ENCODE measurements around the gene SNAI1. TPM values are rescaled to one million over a fixed set of nuclear protein-coding genes. Genes with fewer than 3 reads are reported as not detected.
A peak's percentile ranks its signal among the peaks of the same experiment; 100 is the strongest.

The SNAI1 gene
- total RNA-seq, 2 experiments from 2014 or later = 1.7 to 2.5 TPM

- ATAC-seq (ENCODE audit: poor library complexity) (no peak), DNase-seq (no peak)
- intact Hi-C loops (cut with DNase I, micrococcal nuclease) = no loop called here
- Mint-ChIP-seq H3K36me3 (ENCODE audit: low read depth) (peaks cover 31% of the 10 kb centered on the region), H3K27me3 (no peaks in the 10 kb centered on the region), H3K4me1 (ENCODE audit: low read depth) (no peaks in the 10 kb centered on the region), H3K9me3 (no peaks in the 10 kb centered on the region), H3K27ac (no peak overlapping the region), H3K4me3 (no peak overlapping the region)
- Histone ChIP-seq H3K9me3 (ENCODE audit: control insufficient read depth in 1 of 2, insufficient read depth in 1 of 2, low read length in 2 of 2) (no peaks in the 10 kb centered on the region), H3K36me3 (ENCODE audit: insufficient read depth, low read length) (peaks cover 4% of the 10 kb centered on the region), H3K27me3 (ENCODE audit: control insufficient read depth in 1 of 2, insufficient read depth in 2 of 2, low read length in 2 of 2) (no peaks in the 10 kb centered on the region), H3K4me3 (ENCODE audit: low read length) (no peak overlapping the region), H3K27ac (ENCODE audit: low read depth in 1 of 2, low read length in 2 of 2) (no peak overlapping the region), H3K4me1 (ENCODE audit: insufficient read depth, low read length) (no peaks in the 10 kb centered on the region)
- TF ChIP-seq CTCF (IDR thresholded peaks at IDR 0.05) = no peak
- CTCF ChIA-PET = no interaction called here
- POLR2A ChIA-PET = interaction anchor here (0.6 to 0.9 kb wide), 2 partner anchors 9 to 127 kb away, joined by 3 read pairs; no protein-coding TSS in a partner anchor
Observed at GRCh38 chr20:49961413-49961812, 21.4 kb upstream of the SNAI1 start.

- Mint-ChIP-seq H3K4me3 (no peak overlapping the region), H3K4me1 (ENCODE audit: low read depth) (no peaks in the 10 kb centered on the region), H3K27me3 (no peaks in the 10 kb centered on the region), H3K9me3 (no peaks in the 10 kb centered on the region), H3K36me3 (ENCODE audit: low read depth) (peaks cover under 1% of the 10 kb centered on the region), H3K27ac (no peak overlapping the region)
- ChIA-PET CTCF (no interaction called here), POLR2A (no interaction called here)
- Histone ChIP-seq H3K27ac (ENCODE audit: low read depth in 1 of 2, low read length in 2 of 2) (no peak overlapping the region), H3K4me3 (ENCODE audit: low read length) (no peak overlapping the region), H3K36me3 (ENCODE audit: insufficient read depth, low read length) (no peaks in the 10 kb centered on the region), H3K27me3 (ENCODE audit: control insufficient read depth in 1 of 2, insufficient read depth in 2 of 2, low read length in 2 of 2) (no peaks in the 10 kb centered on the region), H3K4me1 (ENCODE audit: insufficient read depth, low read length) (no peaks in the 10 kb centered on the region), H3K9me3 (ENCODE audit: control insufficient read depth in 1 of 2, insufficient read depth in 1 of 2, low read length in 2 of 2) (no peaks in the 10 kb centered on the region)
- peak; percentile 39 for TF ChIP-seq CTCF (IDR thresholded peaks at IDR 0.05)
- intact Hi-C loops (cut with DNase I, micrococcal nuclease) = no loop called here
- peak in 3 of 14 experiments; percentile 8 to 45 (median 29) for DNase-seq
- ATAC-seq (ENCODE audit: poor library complexity) = no peak
Observed at GRCh38 chr20:49964964-49965780, 17.6 kb upstream of the SNAI1 start.

GRCh38 chr20:49965781-49966305 lies 16.9 kb upstream of the SNAI1 start:
- Mint-ChIP-seq H3K27ac (no peak overlapping the region), H3K36me3 (ENCODE audit: low read depth) (no peaks in the 10 kb centered on the region), H3K4me1 (ENCODE audit: low read depth) (no peaks in the 10 kb centered on the region), H3K4me3 (no peak overlapping the region), H3K27me3 (no peaks in the 10 kb centered on the region), H3K9me3 (no peaks in the 10 kb centered on the region)
- ChIA-PET CTCF (no interaction called here), POLR2A (no interaction called here)
- H3K27ac ChIP-seq (ENCODE audit: low read depth in 1 of 2, low read length in 2 of 2) = no peak overlapping the region
- no peaks in the 10 kb centered on the region for H3K4me1 ChIP-seq (ENCODE audit: insufficient read depth, low read length)
- no peak for TF ChIP-seq CTCF (IDR thresholded peaks at IDR 0.05)
- H3K4me3 ChIP-seq (ENCODE audit: low read length) = no peak overlapping the region
- H3K9me3 ChIP-seq (ENCODE audit: control insufficient read depth in 1 of 2, insufficient read depth in 1 of 2, low read length in 2 of 2) = no peaks in the 10 kb centered on the region
- intact Hi-C loops (cut with DNase I, micrococcal nuclease) = no loop called here
- no peak for DNase-seq
- no peaks in the 10 kb centered on the region for H3K27me3 ChIP-seq (ENCODE audit: control insufficient read depth in 1 of 2, insufficient read depth in 2 of 2, low read length in 2 of 2)
- no peaks in the 10 kb centered on the region for H3K36me3 ChIP-seq (ENCODE audit: insufficient read depth, low read length)
- ATAC-seq (ENCODE audit: poor library complexity) = no peak
